ENCODE measurements around the gene SCRT2. TPM values are rescaled to one million over a fixed set of nuclear protein-coding genes. Genes with fewer than 3 reads are reported as not detected.

Gene SCRT2
- total RNA-seq, 2 donors from 2014 or later = not detected

DNA sequence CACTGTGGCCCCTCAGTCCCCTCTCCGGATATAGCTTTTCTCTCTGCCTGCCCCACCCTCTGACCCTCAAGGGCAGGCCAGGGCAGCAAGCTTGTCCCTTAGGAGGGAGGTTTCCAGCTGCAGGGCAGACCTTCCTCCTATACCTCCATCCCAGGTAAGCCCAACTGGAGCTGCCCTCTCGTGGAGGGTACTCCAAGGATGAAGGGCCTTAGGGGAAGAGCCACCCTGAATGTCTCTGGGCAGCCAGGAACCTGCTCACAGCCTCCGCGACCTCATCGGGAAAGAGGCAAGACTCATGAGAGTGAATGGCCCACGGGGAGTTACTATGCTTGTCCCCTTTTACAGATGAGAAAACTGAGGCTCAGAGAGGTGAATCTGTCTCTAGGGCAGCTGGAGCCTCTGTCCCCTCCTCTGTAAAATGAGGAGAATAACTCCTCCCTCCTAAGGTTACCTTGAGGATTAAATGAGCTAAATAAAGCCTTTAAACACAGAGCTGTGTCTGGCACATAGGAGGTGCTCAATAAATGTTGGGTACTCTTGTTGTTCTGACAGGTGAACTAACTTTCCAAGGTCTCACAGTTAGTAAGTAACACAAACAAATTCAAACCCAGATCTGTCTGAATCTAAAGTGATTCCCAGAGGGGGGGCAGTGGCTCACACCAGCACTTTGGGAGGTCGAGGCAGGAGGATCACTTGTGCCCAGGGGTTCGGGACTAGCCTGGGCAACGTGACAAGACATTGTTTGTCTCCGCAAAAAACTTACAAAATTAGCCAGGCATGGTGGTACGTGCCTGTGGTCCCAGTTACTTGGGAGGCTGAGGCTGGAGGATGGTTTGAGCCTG lies 34.7 kb downstream of the SCRT2 start:
- H3K27me3 Mint-ChIP-seq (ENCODE audit: low read depth) = peaks cover 21% of the 10 kb centered on the region
- no peaks in the 10 kb centered on the region for H3K9me3 Mint-ChIP-seq
- H3K27ac Mint-ChIP-seq = no peak overlapping the region
- no peaks in the 10 kb centered on the region for H3K4me1 Mint-ChIP-seq (ENCODE audit: low read depth)
- no peaks in the 10 kb centered on the region for H3K36me3 Mint-ChIP-seq (ENCODE audit: insufficient read depth in 2 of 2)
- DNase-seq (no peak), ATAC-seq (replicated peaks in 1 of 2) (no peak)
- H3K4me3 Mint-ChIP-seq = peak overlapping the region in 1 of 2 donors; percentile 25

DNA sequence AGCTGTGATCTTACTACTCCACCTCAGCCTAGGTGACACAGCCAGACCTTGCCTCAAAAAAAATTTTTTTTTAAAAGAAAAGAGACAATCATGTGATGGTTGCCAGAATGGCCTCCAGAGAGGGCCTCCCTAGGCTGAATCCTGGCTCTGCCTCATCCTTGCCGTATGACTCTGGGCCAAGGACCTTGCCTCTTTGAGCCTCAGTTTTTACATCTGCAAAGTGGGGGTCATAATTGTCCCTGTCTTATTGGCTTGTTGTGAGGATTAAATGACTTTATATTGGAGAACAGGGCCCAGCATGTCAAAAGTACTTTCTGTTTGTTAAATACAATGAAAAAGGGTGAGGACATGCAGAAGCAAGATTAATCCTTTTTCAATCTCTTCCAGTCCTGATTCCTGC lies 37.0 kb downstream of the SCRT2 start:
- ATAC-seq (replicated peaks in 1 of 2) = no peak

DNA sequence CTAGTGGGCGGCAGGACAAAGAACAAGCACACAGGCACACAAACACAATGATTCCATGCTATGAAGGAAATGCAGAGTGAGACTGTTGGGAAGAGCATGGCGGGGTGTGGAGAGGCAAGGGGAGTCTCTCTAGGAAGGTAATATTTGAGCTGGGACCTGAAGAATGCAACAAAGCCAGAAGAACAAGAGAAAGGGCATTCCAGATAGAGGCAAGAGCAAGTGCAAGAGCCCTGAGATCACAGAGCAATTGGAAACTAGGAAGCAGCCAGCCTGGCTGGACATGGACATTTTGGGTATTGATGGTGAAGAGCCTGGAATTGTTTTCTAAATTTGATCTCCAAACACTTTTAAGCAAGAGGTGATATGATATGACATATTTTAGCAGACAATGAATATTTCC lies 38.0 kb downstream of the SCRT2 start:
- DNase-seq (no peak), ATAC-seq (replicated peaks in 1 of 2) (no peak)
- Mint-ChIP-seq H3K4me3 (no peak overlapping the region), H3K27me3 (ENCODE audit: low read depth) (peaks cover 12% of the 10 kb centered on the region), H3K9me3 (no peaks in the 10 kb centered on the region), H3K4me1 (ENCODE audit: low read depth) (no peaks in the 10 kb centered on the region), H3K27ac (no peak overlapping the region), H3K36me3 (ENCODE audit: insufficient read depth in 2 of 2) (no peaks in the 10 kb centered on the region)

More for the DNA sequence above, 37.0 kb downstream of the SCRT2 start:
- Mint-ChIP-seq H3K9me3 (no peaks in the 10 kb centered on the region), H3K36me3 (ENCODE audit: insufficient read depth in 2 of 2) (no peaks in the 10 kb centered on the region), H3K27me3 (ENCODE audit: low read depth) (peaks cover 21% of the 10 kb centered on the region), H3K4me1 (ENCODE audit: low read depth) (no peaks in the 10 kb centered on the region), H3K27ac (no peak overlapping the region), H3K4me3 (no peak overlapping the region)
- DNase-seq = no peak

GRCh38 chr20:635893-636338 lies 39.7 kb downstream of the SCRT2 start:
- DNase-seq = no peak
- no peaks in the 10 kb centered on the region for H3K36me3 Mint-ChIP-seq (ENCODE audit: insufficient read depth in 2 of 2)
- H3K27me3 Mint-ChIP-seq (ENCODE audit: low read depth) = peaks cover 12% of the 10 kb centered on the region
- no peak overlapping the region for H3K4me3 Mint-ChIP-seq
- H3K4me1 Mint-ChIP-seq (ENCODE audit: low read depth) = no peaks in the 10 kb centered on the region
- ATAC-seq (replicated peaks in 1 of 2) = no peak
- no peaks in the 10 kb centered on the region for H3K9me3 Mint-ChIP-seq
- no peak overlapping the region for H3K27ac Mint-ChIP-seq

DNA sequence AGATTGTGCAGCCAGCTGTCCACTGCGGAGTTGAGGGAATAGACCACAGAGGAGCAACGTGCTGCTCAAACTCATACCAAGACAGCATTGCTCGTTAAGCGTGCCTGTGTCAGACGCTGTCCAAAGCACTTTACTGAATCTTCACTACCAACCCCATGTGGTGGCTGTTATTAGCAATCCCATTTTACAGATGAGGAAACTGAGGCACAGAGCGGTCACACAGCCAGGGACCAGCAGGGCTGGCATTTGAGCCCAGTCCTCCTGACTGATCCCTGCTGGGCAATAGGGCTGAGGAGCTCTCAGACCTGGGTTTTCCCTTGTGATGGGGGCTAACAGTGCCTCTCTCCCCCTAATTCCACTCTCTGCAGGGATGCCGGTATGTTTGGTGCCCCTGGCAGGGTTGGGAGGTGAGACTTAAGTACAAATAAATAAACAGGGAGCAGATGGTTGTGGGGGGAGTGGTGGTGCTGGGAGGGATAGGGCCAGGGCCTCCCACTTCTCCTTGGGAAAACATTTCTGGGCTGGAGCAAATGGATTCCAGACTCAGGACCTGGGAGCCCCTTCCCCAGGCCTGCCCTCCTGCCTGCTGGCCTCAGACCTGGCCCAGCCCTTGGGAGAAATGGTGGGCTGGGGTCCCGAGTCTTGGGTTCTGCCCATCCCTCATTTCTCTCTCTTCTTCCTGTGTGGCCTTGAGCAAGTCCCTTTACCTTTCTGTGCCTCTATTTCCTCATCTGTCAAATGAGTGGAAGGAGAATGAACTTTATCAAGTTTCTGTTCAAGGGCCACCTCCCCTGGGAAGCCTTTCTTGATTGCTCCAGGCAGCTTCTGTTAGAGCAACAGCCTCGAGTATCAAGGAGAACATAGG lies 40.3 kb downstream of the SCRT2 start:
- Mint-ChIP-seq H3K27ac (no peak overlapping the region), H3K4me1 (ENCODE audit: low read depth) (no peaks in the 10 kb centered on the region), H3K27me3 (ENCODE audit: low read depth) (peaks cover 9% of the 10 kb centered on the region), H3K9me3 (no peaks in the 10 kb centered on the region), H3K4me3 (no peak overlapping the region), H3K36me3 (ENCODE audit: insufficient read depth in 2 of 2) (no peaks in the 10 kb centered on the region)
- DNase-seq = no peak
- ATAC-seq (replicated peaks in 1 of 2) = no peak

GRCh38 chr20:634148-634925 lies 41.3 kb downstream of the SCRT2 start:
- Mint-ChIP-seq H3K27me3 (ENCODE audit: low read depth) (peaks cover 6% of the 10 kb centered on the region), H3K4me3 (no peak overlapping the region), H3K27ac (no peak overlapping the region), H3K4me1 (ENCODE audit: low read depth) (no peaks in the 10 kb centered on the region), H3K9me3 (no peaks in the 10 kb centered on the region), H3K36me3 (ENCODE audit: insufficient read depth in 2 of 2) (no peaks in the 10 kb centered on the region)
- ATAC-seq (replicated peaks in 1 of 2) (no peak), DNase-seq (no peak)

GRCh38 chr20:631101-631500 lies 44.5 kb downstream of the SCRT2 start:
- Mint-ChIP-seq H3K4me3 (no peak overlapping the region), H3K27me3 (ENCODE audit: low read depth) (no peaks in the 10 kb centered on the region), H3K4me1 (ENCODE audit: low read depth) (no peaks in the 10 kb centered on the region), H3K27ac (no peak overlapping the region), H3K36me3 (ENCODE audit: insufficient read depth in 2 of 2) (no peaks in the 10 kb centered on the region), H3K9me3 (no peaks in the 10 kb centered on the region)
- no peak for ATAC-seq (replicated peaks in 1 of 2)
- DNase-seq = no peak

DNA sequence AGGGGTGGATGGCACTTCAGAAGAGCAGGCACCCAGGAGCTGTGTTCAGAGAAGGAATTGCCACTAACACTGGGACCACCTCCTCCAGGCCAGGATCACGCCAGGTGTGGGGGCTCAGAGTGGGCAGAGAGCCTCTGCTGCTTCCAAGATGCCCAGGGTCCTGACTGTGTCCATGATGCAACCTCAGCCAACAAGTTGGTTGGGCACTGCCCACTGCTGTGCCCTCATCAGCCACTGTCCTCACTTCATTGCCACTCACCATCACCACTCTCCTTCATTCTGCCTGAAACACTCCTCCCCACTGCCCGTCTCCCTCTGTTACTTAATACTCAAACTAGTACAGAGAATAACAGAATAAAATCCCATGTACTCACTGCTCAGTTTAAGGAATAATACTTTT lies 49.0 kb downstream of the SCRT2 start:
- ATAC-seq (replicated peaks in 1 of 2) = no peak

DNA sequence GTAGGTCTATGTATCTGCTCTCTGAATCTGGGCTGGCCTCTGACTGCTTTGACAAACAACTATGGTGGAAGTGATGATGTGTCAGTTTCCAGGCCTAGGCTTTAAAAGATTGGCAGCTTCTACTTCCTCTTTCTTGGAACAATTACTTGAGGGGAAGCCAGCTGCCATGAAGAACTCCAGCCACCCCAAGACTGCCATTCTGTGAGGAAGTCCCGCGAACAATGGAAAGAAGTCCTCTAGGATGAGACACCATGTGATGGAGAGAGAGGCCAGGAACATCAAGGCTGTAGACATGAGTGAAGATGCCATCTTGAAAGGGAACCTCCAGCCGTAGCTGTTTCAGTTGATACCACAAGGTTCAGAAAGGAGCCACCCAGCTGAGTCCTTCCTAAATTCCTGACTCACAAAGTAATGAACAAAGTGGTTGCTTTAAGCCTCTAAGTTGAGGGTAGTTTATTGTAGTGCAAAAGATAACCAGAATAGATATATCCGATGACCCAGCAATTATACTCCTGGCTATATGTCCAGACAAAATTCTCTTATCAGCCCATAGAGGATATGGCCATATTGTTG lies 50.2 kb downstream of the SCRT2 start:
- ATAC-seq (replicated peaks in 1 of 2) = no peak
- no peak overlapping the region for H3K27ac Mint-ChIP-seq
- H3K4me3 Mint-ChIP-seq = no peak overlapping the region
- no peaks in the 10 kb centered on the region for H3K36me3 Mint-ChIP-seq (ENCODE audit: insufficient read depth in 2 of 2)
- no peaks in the 10 kb centered on the region for H3K4me1 Mint-ChIP-seq (ENCODE audit: low read depth)
- H3K9me3 Mint-ChIP-seq = no peaks in the 10 kb centered on the region
- H3K27me3 Mint-ChIP-seq (ENCODE audit: low read depth) = peaks cover 30% of the 10 kb centered on the region
- DNase-seq = no peak

More for the DNA sequence above, 49.0 kb downstream of the SCRT2 start:
- Mint-ChIP-seq H3K27ac (no peak overlapping the region), H3K36me3 (ENCODE audit: insufficient read depth in 2 of 2) (no peaks in the 10 kb centered on the region), H3K9me3 (no peaks in the 10 kb centered on the region), H3K27me3 (ENCODE audit: low read depth) (peaks cover 18% of the 10 kb centered on the region), H3K4me1 (ENCODE audit: low read depth) (no peaks in the 10 kb centered on the region), H3K4me3 (no peak overlapping the region)
- no peak for DNase-seq

DNA sequence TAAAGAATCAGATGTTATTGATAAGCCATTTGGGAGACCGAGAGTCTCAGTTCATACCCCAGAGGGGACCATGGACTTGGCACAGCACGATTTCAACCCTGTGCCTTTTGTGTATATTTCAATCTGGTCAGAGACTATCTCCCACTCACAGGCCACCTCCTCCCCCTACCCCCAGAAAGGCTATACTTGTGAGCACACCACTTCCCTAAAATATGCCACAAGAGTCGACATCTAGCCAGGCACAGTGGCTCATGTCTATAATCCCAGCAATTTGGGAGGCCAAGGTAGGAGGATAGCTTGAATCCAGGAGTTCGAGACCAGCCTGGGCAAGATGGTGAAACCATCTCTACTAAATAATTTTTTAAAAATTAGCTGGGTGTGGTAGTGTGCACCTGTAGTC lies 51.9 kb downstream of the SCRT2 start:
- DNase-seq = no peak
- H3K9me3 Mint-ChIP-seq = no peaks in the 10 kb centered on the region
- H3K36me3 Mint-ChIP-seq (ENCODE audit: insufficient read depth in 2 of 2) = no peaks in the 10 kb centered on the region
- no peak for ATAC-seq (replicated peaks in 1 of 2)
- H3K4me3 Mint-ChIP-seq = no peak overlapping the region
- H3K4me1 Mint-ChIP-seq (ENCODE audit: low read depth) = no peaks in the 10 kb centered on the region
- H3K27ac Mint-ChIP-seq = no peak overlapping the region
- peaks cover 47% of the 10 kb centered on the region for H3K27me3 Mint-ChIP-seq (ENCODE audit: low read depth)

DNA sequence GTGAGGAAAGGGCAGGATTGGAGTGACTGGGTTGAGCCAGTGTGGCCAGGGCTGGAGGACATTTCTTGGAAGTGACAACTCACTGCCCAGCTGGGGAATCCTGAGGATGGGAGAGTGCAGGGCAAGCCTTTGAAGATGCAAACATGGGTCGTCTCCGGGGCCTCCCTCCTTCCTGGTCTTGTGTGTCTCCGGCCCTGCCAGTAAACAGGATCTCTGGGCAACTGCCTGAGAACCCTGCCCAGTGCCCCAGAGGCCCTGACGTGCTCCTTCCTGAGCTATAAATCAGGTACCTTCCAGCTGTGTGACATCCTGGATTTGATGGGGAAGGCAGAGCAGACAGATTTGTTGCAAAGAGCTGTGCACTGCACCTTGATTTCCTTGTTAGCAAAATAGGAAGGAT lies 52.6 kb downstream of the SCRT2 start:
- Mint-ChIP-seq H3K36me3 (ENCODE audit: insufficient read depth in 2 of 2) (no peaks in the 10 kb centered on the region), H3K4me3 (no peak overlapping the region), H3K27ac (no peak overlapping the region), H3K4me1 (ENCODE audit: low read depth) (no peaks in the 10 kb centered on the region), H3K27me3 (ENCODE audit: low read depth) (peaks cover 54% of the 10 kb centered on the region), H3K9me3 (peaks cover 0 to under 1% of the 10 kb centered on the region in 2 donors)
- ATAC-seq (replicated peaks in 1 of 2) (no peak), DNase-seq (no peak)

GRCh38 chr20:622161-622560 lies 53.4 kb downstream of the SCRT2 start:
- Mint-ChIP-seq H3K27ac (no peak overlapping the region), H3K4me1 (ENCODE audit: low read depth) (no peaks in the 10 kb centered on the region), H3K27me3 (ENCODE audit: low read depth) (peaks cover 62% of the 10 kb centered on the region), H3K36me3 (ENCODE audit: insufficient read depth in 2 of 2) (peaks cover 0 to 2% of the 10 kb centered on the region in 2 donors), H3K9me3 (peaks cover 1 to 5% of the 10 kb centered on the region in 2 donors), H3K4me3 (no peak overlapping the region)
- ATAC-seq (replicated peaks in 1 of 2) = no peak
- DNase-seq = no peak

Data from activated T-cell treated with anti-CD3 and anti-CD28 coated beads, Interleukin-2, amount 50 U/mL, for 72 hours (primary cell).